PC-3 (cell line): ENCODE results near the gene ZNF423. TPM values are rescaled to one million over a fixed set of nuclear protein-coding genes. Genes with fewer than 3 reads are reported as not detected.

Source experiments
- ATAC-seq: fragments of 200-7000 bp; cut with Tn5 transposase; 2 replicates; pipeline ENCODE4 v1.9.1; 2020; ENCODE audit warnings: mild to moderate bottlenecking, moderate library complexity
- BruUV-seq: library from RNA; stranded (reverse); fragments of 400-500 nt; replicated peaks from 2 replicates; lab custom pipeline; 2021; lab: Mats Ljungman, UMichigan
- CTCF ChIA-PET: fragments of 300-600 bp; sonication (Branson Sonifier 250); formaldehyde crosslinking; loops from one replicate; lab custom pipeline; 2022; ENCODE audit warnings: antibody characterized with exemption; lab: Charles Lee
- POLR2A ChIA-PET: fragments of 300-600 bp; sonication (Branson Sonifier 250); formaldehyde crosslinking; loops from one replicate; lab custom pipeline; 2022; ENCODE audit warnings: antibody characterized with exemption; ENCODE audit not compliant: unreplicated experiment; lab: Charles Lee
- DNase-seq: peaks from one replicate; pipeline ENCODE4 v3.0.0-alpha.2; 2015
- H2AFZ ChIP-seq: fragments of 300-600 bp; sonication (generic); 2 replicates; pipeline ENCODE4 v1.6.0; 2016; ENCODE audit warnings: antibody characterized with exemption, low read length
- H3F3A ChIP-seq: fragments of 300-600 bp; sonication (generic); one replicate; pipeline ENCODE4 v1.6.0; 2017; ENCODE audit warnings: antibody characterized with exemption, low read length, control low read depth, mild to moderate bottlenecking; ENCODE audit not compliant: unreplicated experiment
- H3K27ac ChIP-seq: fragments of 300-600 bp; sonication (generic); 2 replicates; pipeline ENCODE4 v1.5.1; 2016; ENCODE audit warnings: mild to moderate bottlenecking, low read length
- H3K27me3 ChIP-seq: fragments of 300-600 bp; sonication (generic); 2 replicates; pipeline ENCODE4 v1.6.1; 2016; ENCODE audit warnings: low read length, mixed read lengths
- H3K36me3 ChIP-seq: fragments of 300-600 bp; sonication (generic); 2 replicates; pipeline ENCODE4 v1.6.1; 2016; ENCODE audit warnings: low read depth, mixed run types, low read length, mixed read lengths
- H3K4me1 ChIP-seq: fragments of 300-600 bp; sonication (generic); 2 replicates; pipeline ENCODE4 v1.5.1; 2016; ENCODE audit warnings: low read length; ENCODE audit not compliant: insufficient read depth
- H3K4me2 ChIP-seq: fragments of 300-600 bp; sonication (generic); 2 replicates; pipeline ENCODE4 v1.6.0; 2016; ENCODE audit warnings: low read length
- H3K4me3 ChIP-seq: fragments of 300-600 bp; sonication (generic); 2 replicates; pipeline ENCODE4 v1.5.1; 2016; ENCODE audit warnings: mild to moderate bottlenecking, low read length, mixed read lengths
- H3K79me2 ChIP-seq: fragments of 300-600 bp; sonication (generic); 2 replicates; pipeline ENCODE4 v1.6.1; 2017; ENCODE audit warnings: low read length, mixed read lengths
- H3K9ac ChIP-seq: fragments of 300-600 bp; sonication (generic); 2 replicates; pipeline ENCODE4 v1.6.0; 2016; ENCODE audit warnings: mild to moderate bottlenecking, low read length
- H3K9me2 ChIP-seq: fragments of 300-600 bp; sonication (generic); replicated peaks from 2 replicates; pipeline ENCODE4 v1.6.1; 2016; ENCODE audit warnings: mixed run types, low read length, mixed read lengths
- H3K9me3 ChIP-seq: fragments of 300-600 bp; sonication (generic); 2 replicates; pipeline ENCODE4 v1.6.1; 2016; ENCODE audit warnings: low read length, mixed read lengths
- H4K20me1 ChIP-seq: fragments of 300-600 bp; sonication (generic); 2 replicates; pipeline ENCODE4 v1.6.1; 2016; ENCODE audit warnings: low read length, mixed read lengths
- CTCF ChIP-seq: fragments of 300-600 bp; sonication (generic); conservative IDR thresholded peaks from 2 replicates; pipeline ENCODE4 v1.5.1; 2017; ENCODE audit warnings: antibody characterized with exemption, low read depth, mild to moderate bottlenecking, low read length
- EZH2 ChIP-seq: fragments of 300-600 bp; sonication (generic); IDR thresholded peaks from one replicate; pipeline ENCODE4 v1.6.1; 2017; ENCODE audit warnings: antibody characterized with exemption, mild to moderate bottlenecking, low read length; ENCODE audit not compliant: unreplicated experiment
- EZH2phosphoT487 ChIP-seq: fragments of 300-600 bp; sonication (generic); IDR thresholded peaks from 2 replicates; pipeline ENCODE4 v1.6.1; 2018; ENCODE audit warnings: mild to moderate bottlenecking, antibody characterized with exemption, low read length, borderline replicate concordance
- intact Hi-C: fragments of 100-400 bp; cut with micrococcal nuclease; formaldehyde crosslinking; loops from 2 replicates; pipeline ENCODE4 v1.9.0; 2023
- total RNA-seq: library from RNA; depleted of rRNA; stranded (reverse); fragments of >200 nt; gene quantifications from 2 replicates; pipeline ENCODE4 v1.2.3, GENCODE V29; 2014

The ZNF423 gene
- total RNA-seq, 1 experiment from 2014 or later: not detected

GRCh38 chr16:49852279-49852678 is 3.6 kb downstream of the ZNF423 start:
- no peak for TF ChIP-seq EZH2
- TF ChIP-seq EZH2phosphoT487: no peak
- no TSS peak for BruUV-seq
- H2AFZ ChIP-seq: no peak overlapping the region
- DNase-seq (no peak), ATAC-seq (no peak)
- H3K9me2 ChIP-seq: no peaks in the 10 kb centered on the region
- no peaks in the 10 kb centered on the region for H4K20me1 ChIP-seq
- H3K27me3 ChIP-seq: peaks cover 70% of the 10 kb centered on the region
- intact Hi-C loops: no loop called here
- POLR2A ChIA-PET: no interaction called here
- no peak overlapping the region for H3K27ac ChIP-seq
- no peak overlapping the region for H3K4me3 ChIP-seq
- H3K79me2 ChIP-seq: no peaks in the 10 kb centered on the region
- no peaks in the 10 kb centered on the region for H3F3A ChIP-seq
- CTCF ChIA-PET: no interaction called here
- H3K9ac ChIP-seq: no peak overlapping the region
- no peak overlapping the region for H3K4me2 ChIP-seq
- H3K4me1 ChIP-seq: no peaks in the 10 kb centered on the region
- H3K36me3 ChIP-seq: no peaks in the 10 kb centered on the region
- no peaks in the 10 kb centered on the region for H3K9me3 ChIP-seq

GRCh38 chr16:49851468-49851787 is 4.5 kb downstream of the ZNF423 start:
- Histone ChIP-seq H3K36me3 (no peaks in the 10 kb centered on the region), H3K9me2 (no peaks in the 10 kb centered on the region), H2AFZ (no peak overlapping the region), H3K4me1 (no peaks in the 10 kb centered on the region), H3K79me2 (no peaks in the 10 kb centered on the region), H3K4me3 (no peak overlapping the region), H3K27me3 (peaks cover 70% of the 10 kb centered on the region), H3K27ac (no peak overlapping the region), H3K4me2 (no peak overlapping the region), H3F3A (no peaks in the 10 kb centered on the region), H4K20me1 (no peaks in the 10 kb centered on the region), H3K9me3 (no peaks in the 10 kb centered on the region), H3K9ac (no peak overlapping the region)
- no peak for DNase-seq
- no TSS peak for BruUV-seq
- TF ChIP-seq CTCF (no peak), EZH2phosphoT487 (no peak), EZH2 (no peak)
- intact Hi-C loops: no loop called here
- ChIA-PET POLR2A (no interaction called here), CTCF (no interaction called here)
- ATAC-seq: no peak

- ATAC-seq (no peak), DNase-seq (no peak)
- H3K4me2 ChIP-seq: no peak overlapping the region
- H3K9me2 ChIP-seq: no peaks in the 10 kb centered on the region
- ChIA-PET POLR2A (no interaction called here), CTCF (no interaction called here)
- no peaks in the 10 kb centered on the region for H3K9me3 ChIP-seq
- peaks cover 67% of the 10 kb centered on the region for H3K27me3 ChIP-seq
- H2AFZ ChIP-seq: no peak overlapping the region
- intact Hi-C loops: no loop called here
- no peak overlapping the region for H3K9ac ChIP-seq
- H3K79me2 ChIP-seq: no peaks in the 10 kb centered on the region
- no peaks in the 10 kb centered on the region for H3F3A ChIP-seq
- H3K4me1 ChIP-seq: no peaks in the 10 kb centered on the region
- H4K20me1 ChIP-seq: no peaks in the 10 kb centered on the region
- no peak overlapping the region for H3K4me3 ChIP-seq
- TF ChIP-seq CTCF: no peak
- TF ChIP-seq EZH2phosphoT487: no peak
- TF ChIP-seq EZH2: no peak
- BruUV-seq: no TSS peak
- no peak overlapping the region for H3K27ac ChIP-seq
- no peaks in the 10 kb centered on the region for H3K36me3 ChIP-seq
Measured at GRCh38 chr16:49850558-49851467, 5.1 kb downstream of the ZNF423 start.
